ENCODE results near the gene CXCR4.
"Not testable (repeated sequence)": the region's sequence is repeated elsewhere in the genome, so short reads cannot be mapped to it uniquely, and the experiment has no call there.

DNA sequence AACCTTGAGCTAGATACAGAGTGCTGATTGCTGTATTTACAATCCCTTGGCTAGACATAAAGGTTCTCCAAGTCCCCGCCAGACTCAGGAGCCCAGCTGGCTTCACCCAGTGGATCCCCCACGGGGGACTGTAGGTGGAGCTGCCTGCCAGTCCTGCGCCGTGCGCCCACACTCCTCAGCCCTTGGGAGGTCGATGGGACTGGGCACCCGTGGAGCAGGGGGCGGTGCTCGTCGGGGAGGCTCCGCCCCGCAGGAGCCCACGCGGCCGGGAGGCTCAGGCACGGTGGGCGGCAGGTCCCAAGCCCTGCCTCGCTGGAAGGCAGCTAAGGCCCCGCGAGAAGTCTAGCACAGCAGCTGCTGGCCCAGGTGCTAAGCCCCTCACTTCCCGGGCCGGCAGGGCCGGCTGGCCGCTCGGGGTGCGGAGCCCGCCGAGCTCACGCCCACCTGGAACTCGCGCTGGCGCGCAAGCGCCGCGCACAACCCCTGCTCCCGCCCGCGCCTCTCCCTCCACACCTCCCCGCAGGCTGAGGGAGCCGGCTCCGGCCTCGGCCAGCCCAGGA is 30.0 kb downstream of the CXCR4 start:
- TF ChIP-seq EZH2 (IDR thresholded peaks at IDR 0.05; ENCODE audit: insufficient read depth, poor library complexity, severe bottlenecking); EZH2phosphoT487 (IDR thresholded peaks at IDR 0.05; ENCODE audit: insufficient read depth, low read depth): not testable (repeated sequence)
